GM12892 (cell line): ENCODE measurements around the gene COX10.

Experiments
- POLR2A ChIP-seq: IDR thresholded peaks from 2 replicates; pipeline ENCODE4 v1.6.1; 2011; ENCODE audit warnings: low read depth, low read length, control low read depth
- TAF1 ChIP-seq: IDR thresholded peaks from 2 replicates; pipeline ENCODE4 v1.6.1; 2011; ENCODE audit warnings: low read depth, mild to moderate bottlenecking, control low read depth, low read length, borderline replicate concordance

GRCh38 chr17:14092808-14093207, 23.5 kb downstream of the COX10 start:
- no peak for TF ChIP-seq POLR2A
- no peak for TF ChIP-seq TAF1
